GM12878 (cell line): ENCODE results near the gene SAP25. TPM values are rescaled to one million over a fixed set of nuclear protein-coding genes. Genes with fewer than 3 reads are reported as not detected.

Source experiments
- ATAC-seq: fragments of 200-7000 bp; cut with Tn5 transposase; 3 replicates; pipeline ENCODE4 v1.9.1; 2020; ENCODE audit warnings: mild to moderate bottlenecking, moderate library complexity
- BruUV-seq: library from RNA; stranded (reverse); fragments of 400-500 nt; replicated peaks from 2 replicates; lab custom pipeline; 2021; lab: Mats Ljungman, UMichigan
- CTCF ChIA-PET: fragments of 300-600 bp; sonication (Branson Sonifier 250); formaldehyde crosslinking; extraction: SDS; loops from one replicate; lab custom pipeline; 2021; ENCODE audit warnings: inconsistent platforms; lab: Yijun Ruan, JAX
- POLR2A ChIA-PET: fragments of 350-600 bp; formaldehyde crosslinking; extraction: SDS; loops from one replicate; lab custom pipeline; 2021; ENCODE audit warnings: inconsistent platforms; lab: Charles Lee
- RAD21 ChIA-PET: fragments of 300-600 bp; sonication (Branson Sonifier 250); formaldehyde crosslinking; loops from one replicate; lab custom pipeline; 2023; ENCODE audit warnings: antibody characterized with exemption; ENCODE audit not compliant: unreplicated experiment; lab: Charles Lee
- SMC1A ChIA-PET: fragments of 300-600 bp; sonication (Branson Sonifier 250); formaldehyde crosslinking; loops from one replicate; lab custom pipeline; 2023; ENCODE audit not compliant: unreplicated experiment, uncharacterized antibody; lab: Charles Lee
- DNase-seq: peaks from one replicate; pipeline ENCODE4 v3.0.0-alpha.2; 2011; ENCODE audit warnings: low read depth, low spot score
- FAIRE-seq: peaks from 3 replicates; lab custom pipeline; 2011; peaks lifted over from hg19 to GRCh38; lab: Jason Lieb, UNC
- H2AFZ ChIP-seq: 2 replicates; pipeline ENCODE4 v1.6.0; 2011; ENCODE audit warnings: low read depth, low read length, control low read depth; ENCODE audit not compliant: control insufficient read depth
- H3K27ac ChIP-seq: 2 replicates; pipeline ENCODE4 v1.5.1; 2011; ENCODE audit warnings: control low read depth; ENCODE audit not compliant: control insufficient read depth, insufficient read depth
- H3K27me3 ChIP-seq, 2 experiments: replicated peaks in 1 of 2; 2 replicates each; pipeline versions ENCODE4 v1.6.0 to v1.6.1; 2011; ENCODE audit warnings: low read length in 1 of 2; ENCODE audit not compliant: control insufficient read depth in 2 of 2, insufficient read depth in 2 of 2
- H3K36me3 ChIP-seq, 2 experiments: 2 replicates each; pipeline ENCODE4 v1.5.1; 2011; ENCODE audit warnings: low read length in 1 of 2; ENCODE audit not compliant: control insufficient read depth in 2 of 2, insufficient read depth in 2 of 2
- H3K4me1 ChIP-seq: 2 replicates; pipeline ENCODE4 v1.6.1; 2011; ENCODE audit warnings: mild to moderate bottlenecking, low read length, moderate library complexity, mixed read lengths; ENCODE audit not compliant: control insufficient read depth, insufficient read depth
- H3K4me2 ChIP-seq: 2 replicates; pipeline ENCODE4 v1.6.0; 2011; ENCODE audit warnings: control low read depth; ENCODE audit not compliant: control insufficient read depth, insufficient read depth
- H3K4me3 ChIP-seq: fragments of 200-600 bp; sonication (generic); 2 replicates; pipeline ENCODE4 v1.5.1; 2016
- H3K79me2 ChIP-seq: 2 replicates; pipeline ENCODE4 v1.6.0; 2011; ENCODE audit warnings: low read length; ENCODE audit not compliant: control insufficient read depth, insufficient read depth
- H3K9ac ChIP-seq: 2 replicates; pipeline ENCODE4 v1.8.0; 2011; ENCODE audit warnings: low read length, control low read depth, mixed read lengths; ENCODE audit not compliant: control insufficient read depth, insufficient read depth
- H3K9me3 ChIP-seq: replicated peaks from 3 replicates; pipeline ENCODE4 v1.5.1; 2011; ENCODE audit warnings: mild to moderate bottlenecking, low read length; ENCODE audit not compliant: control insufficient read depth, insufficient read depth
- H4K20me1 ChIP-seq: 2 replicates; pipeline ENCODE4 v1.6.0; 2011; ENCODE audit not compliant: control insufficient read depth, insufficient read depth
- BRCA1 ChIP-seq: IDR thresholded peaks from 2 replicates; pipeline ENCODE4 v1.6.1; 2011; ENCODE audit warnings: low read depth, low read length, improper control_type of control experiment
- HCFC1 ChIP-seq: fragments of 150-350 bp; IDR thresholded peaks from 2 replicates; pipeline ENCODE4 v1.6.1; 2014; ENCODE audit warnings: low read length
- IRF4 ChIP-seq: IDR thresholded peaks from 2 replicates; pipeline ENCODE4 v1.6.1; 2011; ENCODE audit warnings: low read depth, low read length
- KDM1A ChIP-seq: fragments of 200-600 bp; sonication (generic); IDR thresholded peaks from 2 replicates; pipeline ENCODE4 v1.6.1; 2016; ENCODE audit warnings: borderline replicate concordance
- NKRF ChIP-seq: fragments of 450-650 bp; conservative IDR thresholded peaks from 2 replicates; pipeline ENCODE4 v1.6.1; 2017; ENCODE audit warnings: mild to moderate bottlenecking, moderate library complexity
- SIN3A ChIP-seq: IDR thresholded peaks from 2 replicates; pipeline ENCODE4 v1.6.1; 2012; ENCODE audit warnings: low read depth, low read length, improper control_type of control experiment
- YBX1 ChIP-seq: fragments of 450-650 bp; IDR thresholded peaks from 2 replicates; pipeline ENCODE4 v1.6.1; 2016; ENCODE audit warnings: antibody characterized with exemption
- ZNF207 ChIP-seq: fragments of 450-650 bp; IDR thresholded peaks from 2 replicates; pipeline ENCODE4 v1.6.1; 2014; ENCODE audit warnings: antibody characterized with exemption, mild to moderate bottlenecking, borderline replicate concordance
- WGBS: methylation state at CpG from one replicate; pipeline ENCODE4 v1.1.6; 2016; ENCODE audit warnings: low lambda C conversion rate; ENCODE audit not compliant: insufficient replicate concordance, insufficient coverage; ENCODE audit errors: missing lambda C conversion rate; 5-methylcytosine and 5-hydroxymethylcytosine counted together
- in situ Hi-C: fragments of 300-500 bp; cut with MboI; formaldehyde crosslinking; loops from 9 replicates; pipeline ENCODE4 v1.14.3; 2018; ENCODE audit warnings: mixed read lengths
- intact Hi-C: fragments of 100-400 bp; cut with micrococcal nuclease; formaldehyde crosslinking; loops from one replicate; pipeline ENCODE4 v1.14.2; 2022; ENCODE audit not compliant: unreplicated experiment
- polyA plus RNA-seq, 11 experiments: library from polyadenylated mRNA; depleted of rRNA in 4 of 11; unstranded in 6 of 11; stranded (reverse) in 5 of 11; fragments of >200 nt; fragmentation: Nextera tagmentation in 4 of 11; fragmentation: Illumina TruSeq in 1 of 11; extraction: Ambion mirVana in 4 of 11; extraction: Trizol in 1 of 11; gene quantifications; 1 replicate in 1 of 11; 2 replicates in 10 of 11; pipeline versions ENCODE4 v1.2.1 to v1.2.3, GENCODE V29; 2011 to 2016; ENCODE audit warnings: inconsistent platforms in 2 of 11, missing spikeins in 2 of 11, low read depth in 1 of 11
- total RNA-seq, 4 experiments: library from RNA; depleted of rRNA in 3 of 4; stranded (reverse); fragments of >200 nt in 3 of 4; fragmentation: Illumina TruSeq in 1 of 4; extraction: Trizol in 1 of 4; gene quantifications; 2 replicates each; pipeline versions ENCODE4 v1.2.1 to v1.2.3, GENCODE V29; 2013 to 2021
- TF ChIP-seq, protein P1 (sequence below): fragments of 450-650 bp; IDR thresholded peaks from 2 replicates; pipeline ENCODE4 v1.6.1; 2016; ENCODE audit warnings: mild to moderate bottlenecking
- TF ChIP-seq, protein P2 (sequence below): IDR thresholded peaks from 2 replicates; pipeline ENCODE4 v1.6.1; 2012; ENCODE audit warnings: low read depth, low read length, improper control_type of control experiment
- TF ChIP-seq, protein P3 (sequence below): IDR thresholded peaks from 2 replicates; pipeline ENCODE4 v1.6.1; 2012; ENCODE audit warnings: improper control_type of control experiment, low read depth, low read length; ENCODE audit not compliant: insufficient replicate concordance
- TF ChIP-seq, protein P4 (sequence below): IDR thresholded peaks from 2 replicates; pipeline ENCODE4 v1.6.1; 2012; ENCODE audit warnings: low read depth, low read length, improper control_type of control experiment

SAP25 gene
- total and polyA plus RNA-seq, 10 of the 15 experiments (the other 5 are each of a cell fraction or from before 2014, with no cell fraction given) = 0.14 to 8.6 (median 1.1) TPM

- SMC1A ChIA-PET = interaction anchor here (0.9 to 2.3 kb wide), 5 partner anchors 24 to 134 kb away, joined by 3 to 13 read pairs (median 5); no protein-coding TSS in a partner anchor
- Histone ChIP-seq H3K9ac (no peak overlapping the region), H4K20me1 (no peaks in the 10 kb centered on the region), H3K27ac (no peak overlapping the region), H2AFZ (no peak overlapping the region), H3K4me2 (no peak overlapping the region), H3K9me3 (no peaks in the 10 kb centered on the region), H3K4me3 (no peak overlapping the region), H3K36me3 (no peaks in the 10 kb centered on the region), H3K4me1 (peaks cover 9% of the 10 kb centered on the region), H3K79me2 (peaks cover 15% of the 10 kb centered on the region), H3K27me3 (no peaks in the 10 kb centered on the region)
- POLR2A ChIA-PET = interaction anchor here (0.8 kb wide), 1 partner anchor 107 kb away, joined by 3 read pairs; no protein-coding TSS in a partner anchor
- intact Hi-C loops (no loop called here), in situ Hi-C loops (no loop called here)
- RAD21 ChIA-PET = interaction anchor here (0.8 to 1.6 kb wide), 10 partner anchors 24 to 263 kb away, joined by 3 to 6 read pairs (median 4); partner anchors contain the start of genes SLC12A9 and ZCWPW1
- WGBS = 50% methylated on average over 6 of the region's 7 CpGs
- ATAC-seq (no peak), FAIRE-seq (no peak), DNase-seq (no peak)
- CTCF ChIA-PET = interaction anchor here (0.8 to 11.6 kb wide), 19 partner anchors 9 to 645 kb away, joined by 3 to 190 read pairs (median 4); partner anchors contain the start of genes MOSPD3 and POP7
- BruUV-seq = no TSS peak
- TF ChIP-seq NKRF (no peak), ZNF207 (no peak), HCFC1 (no peak), SIN3A (no peak), YBX1 (no peak), KDM1A (no peak), BRCA1 (no peak), IRF4 (no peak)
- TF ChIP-seq, protein P1, sequence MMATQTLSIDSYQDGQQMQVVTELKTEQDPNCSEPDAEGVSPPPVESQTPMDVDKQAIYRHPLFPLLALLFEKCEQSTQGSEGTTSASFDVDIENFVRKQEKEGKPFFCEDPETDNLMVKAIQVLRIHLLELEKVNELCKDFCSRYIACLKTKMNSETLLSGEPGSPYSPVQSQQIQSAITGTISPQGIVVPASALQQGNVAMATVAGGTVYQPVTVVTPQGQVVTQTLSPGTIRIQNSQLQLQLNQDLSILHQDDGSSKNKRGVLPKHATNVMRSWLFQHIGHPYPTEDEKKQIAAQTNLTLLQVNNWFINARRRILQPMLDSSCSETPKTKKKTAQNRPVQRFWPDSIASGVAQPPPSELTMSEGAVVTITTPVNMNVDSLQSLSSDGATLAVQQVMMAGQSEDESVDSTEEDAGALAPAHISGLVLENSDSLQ = no peak
- TF ChIP-seq, protein P2, sequence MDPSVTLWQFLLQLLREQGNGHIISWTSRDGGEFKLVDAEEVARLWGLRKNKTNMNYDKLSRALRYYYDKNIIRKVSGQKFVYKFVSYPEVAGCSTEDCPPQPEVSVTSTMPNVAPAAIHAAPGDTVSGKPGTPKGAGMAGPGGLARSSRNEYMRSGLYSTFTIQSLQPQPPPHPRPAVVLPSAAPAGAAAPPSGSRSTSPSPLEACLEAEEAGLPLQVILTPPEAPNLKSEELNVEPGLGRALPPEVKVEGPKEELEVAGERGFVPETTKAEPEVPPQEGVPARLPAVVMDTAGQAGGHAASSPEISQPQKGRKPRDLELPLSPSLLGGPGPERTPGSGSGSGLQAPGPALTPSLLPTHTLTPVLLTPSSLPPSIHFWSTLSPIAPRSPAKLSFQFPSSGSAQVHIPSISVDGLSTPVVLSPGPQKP = no peak
- TF ChIP-seq, protein P3, sequence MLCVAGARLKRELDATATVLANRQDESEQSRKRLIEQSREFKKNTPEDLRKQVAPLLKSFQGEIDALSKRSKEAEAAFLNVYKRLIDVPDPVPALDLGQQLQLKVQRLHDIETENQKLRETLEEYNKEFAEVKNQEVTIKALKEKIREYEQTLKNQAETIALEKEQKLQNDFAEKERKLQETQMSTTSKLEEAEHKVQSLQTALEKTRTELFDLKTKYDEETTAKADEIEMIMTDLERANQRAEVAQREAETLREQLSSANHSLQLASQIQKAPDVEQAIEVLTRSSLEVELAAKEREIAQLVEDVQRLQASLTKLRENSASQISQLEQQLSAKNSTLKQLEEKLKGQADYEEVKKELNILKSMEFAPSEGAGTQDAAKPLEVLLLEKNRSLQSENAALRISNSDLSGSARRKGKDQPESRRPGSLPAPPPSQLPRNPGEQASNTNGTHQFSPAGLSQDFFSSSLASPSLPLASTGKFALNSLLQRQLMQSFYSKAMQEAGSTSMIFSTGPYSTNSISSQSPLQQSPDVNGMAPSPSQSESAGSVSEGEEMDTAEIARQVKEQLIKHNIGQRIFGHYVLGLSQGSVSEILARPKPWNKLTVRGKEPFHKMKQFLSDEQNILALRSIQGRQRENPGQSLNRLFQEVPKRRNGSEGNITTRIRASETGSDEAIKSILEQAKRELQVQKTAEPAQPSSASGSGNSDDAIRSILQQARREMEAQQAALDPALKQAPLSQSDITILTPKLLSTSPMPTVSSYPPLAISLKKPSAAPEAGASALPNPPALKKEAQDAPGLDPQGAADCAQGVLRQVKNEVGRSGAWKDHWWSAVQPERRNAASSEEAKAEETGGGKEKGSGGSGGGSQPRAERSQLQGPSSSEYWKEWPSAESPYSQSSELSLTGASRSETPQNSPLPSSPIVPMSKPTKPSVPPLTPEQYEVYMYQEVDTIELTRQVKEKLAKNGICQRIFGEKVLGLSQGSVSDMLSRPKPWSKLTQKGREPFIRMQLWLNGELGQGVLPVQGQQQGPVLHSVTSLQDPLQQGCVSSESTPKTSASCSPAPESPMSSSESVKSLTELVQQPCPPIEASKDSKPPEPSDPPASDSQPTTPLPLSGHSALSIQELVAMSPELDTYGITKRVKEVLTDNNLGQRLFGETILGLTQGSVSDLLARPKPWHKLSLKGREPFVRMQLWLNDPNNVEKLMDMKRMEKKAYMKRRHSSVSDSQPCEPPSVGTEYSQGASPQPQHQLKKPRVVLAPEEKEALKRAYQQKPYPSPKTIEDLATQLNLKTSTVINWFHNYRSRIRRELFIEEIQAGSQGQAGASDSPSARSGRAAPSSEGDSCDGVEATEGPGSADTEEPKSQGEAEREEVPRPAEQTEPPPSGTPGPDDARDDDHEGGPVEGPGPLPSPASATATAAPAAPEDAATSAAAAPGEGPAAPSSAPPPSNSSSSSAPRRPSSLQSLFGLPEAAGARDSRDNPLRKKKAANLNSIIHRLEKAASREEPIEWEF = no peak
- TF ChIP-seq, protein P4, sequence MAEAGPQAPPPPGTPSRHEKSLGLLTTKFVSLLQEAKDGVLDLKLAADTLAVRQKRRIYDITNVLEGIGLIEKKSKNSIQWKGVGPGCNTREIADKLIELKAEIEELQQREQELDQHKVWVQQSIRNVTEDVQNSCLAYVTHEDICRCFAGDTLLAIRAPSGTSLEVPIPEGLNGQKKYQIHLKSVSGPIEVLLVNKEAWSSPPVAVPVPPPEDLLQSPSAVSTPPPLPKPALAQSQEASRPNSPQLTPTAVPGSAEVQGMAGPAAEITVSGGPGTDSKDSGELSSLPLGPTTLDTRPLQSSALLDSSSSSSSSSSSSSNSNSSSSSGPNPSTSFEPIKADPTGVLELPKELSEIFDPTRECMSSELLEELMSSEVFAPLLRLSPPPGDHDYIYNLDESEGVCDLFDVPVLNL = no peak
Observed at GRCh38 chr7:100589341-100589947, 15.7 kb upstream of the SAP25 start.
